GM23338 (cell line): ENCODE measurements around the gene ZBTB9. TPM values are rescaled to one million over a fixed set of nuclear protein-coding genes. Genes with fewer than 3 reads are reported as not detected.

Experiments used
- ATAC-seq: fragments of 200-7000 bp; cut with Tn5 transposase; 3 replicates; pipeline ENCODE4 v1.9.1; 2020
- DNase-seq: peaks from one replicate; pipeline ENCODE4 v3.0.0-alpha.2; 2015; ENCODE audit warnings: low spot score
- H2AFZ ChIP-seq: fragments of 200-600 bp; sonication (generic); 2 replicates; pipeline ENCODE4 v1.8.0; 2016; ENCODE audit warnings: antibody characterized with exemption, mild to moderate bottlenecking, moderate library complexity
- H3F3A ChIP-seq: fragments of 200-600 bp; sonication (generic); replicated peaks from 2 replicates; pipeline ENCODE4 v1.8.0; 2017; ENCODE audit warnings: antibody characterized with exemption, mixed run types, low read depth
- H3K27ac ChIP-seq: fragments of 200-600 bp; sonication (generic); 2 replicates; pipeline ENCODE4 v1.6.1; 2016; ENCODE audit warnings: low read depth
- H3K27me3 ChIP-seq: fragments of 200-600 bp; sonication (generic); 2 replicates; pipeline ENCODE4 v1.8.0; 2016; ENCODE audit warnings: mild to moderate bottlenecking, mixed run types, moderate library complexity; ENCODE audit not compliant: insufficient read depth
- H3K36me3 ChIP-seq: fragments of 200-600 bp; sonication (generic); 2 replicates; pipeline ENCODE4 v1.8.0; 2016; ENCODE audit warnings: mild to moderate bottlenecking; ENCODE audit not compliant: insufficient read depth
- H3K4me1 ChIP-seq: fragments of 200-600 bp; sonication (generic); 2 replicates; pipeline ENCODE4 v1.8.0; 2016; ENCODE audit warnings: mild to moderate bottlenecking, moderate library complexity; ENCODE audit not compliant: insufficient read depth
- H3K4me2 ChIP-seq: fragments of 200-600 bp; sonication (generic); 2 replicates; pipeline ENCODE4 v1.7.1; 2017; ENCODE audit warnings: mixed run types
- H3K4me3 ChIP-seq: fragments of 200-600 bp; sonication (generic); 2 replicates; pipeline ENCODE4 v1.6.1; 2016; ENCODE audit warnings: mixed run types
- H3K79me2 ChIP-seq: fragments of 200-600 bp; sonication (generic); replicated peaks from 2 replicates; pipeline ENCODE4 v1.8.0; 2017; ENCODE audit warnings: mild to moderate bottlenecking; ENCODE audit not compliant: insufficient read depth
- H3K9me2 ChIP-seq: fragments of 200-600 bp; sonication (generic); 2 replicates; pipeline ENCODE4 v1.8.0; 2017; ENCODE audit not compliant: insufficient read depth
- H4K20me1 ChIP-seq: fragments of 200-600 bp; sonication (generic); replicated peaks from 2 replicates; pipeline ENCODE4 v1.8.0; 2017; ENCODE audit warnings: mild to moderate bottlenecking; ENCODE audit not compliant: insufficient read depth
- H3K27ac Mint-ChIP-seq: 2 replicates; pipeline ENCODE4 v1.8.0; 2020; ENCODE audit warnings: inconsistent platforms, mild to moderate bottlenecking, moderate library complexity, mixed read lengths
- H3K27me3 Mint-ChIP-seq: 3 replicates; pipeline ENCODE4 v1.8.0; 2022; ENCODE audit warnings: low read depth, mild to moderate bottlenecking, moderate library complexity, mixed read lengths, inconsistent platforms; ENCODE audit not compliant: insufficient read depth, poor library complexity
- H3K36me3 Mint-ChIP-seq: 3 replicates; pipeline ENCODE4 v1.8.0; 2021; ENCODE audit warnings: low read depth, mild to moderate bottlenecking, inconsistent platforms, moderate library complexity, mixed read lengths
- H3K4me1 Mint-ChIP-seq: 3 replicates; pipeline ENCODE4 v1.8.0; 2020; ENCODE audit warnings: mild to moderate bottlenecking, inconsistent platforms, mixed read lengths
- H3K4me3 Mint-ChIP-seq: 3 replicates; pipeline ENCODE4 v1.8.0; 2021; ENCODE audit warnings: moderate library complexity, mild to moderate bottlenecking, inconsistent platforms, mixed read lengths
- H3K9me3 Mint-ChIP-seq: 3 replicates; pipeline ENCODE4 v1.8.0; 2020; ENCODE audit warnings: moderate library complexity, mild to moderate bottlenecking, inconsistent platforms, mixed read lengths
- CTCF ChIP-seq, 2 experiments: fragments of 200-600 bp in 1 of 2; sonication (generic) in 1 of 2; conservative IDR thresholded peaks; 2 replicates each; pipeline versions ENCODE4 v1.5.1 to v1.6.1; 2016 to 2017; ENCODE audit warnings: antibody characterized with exemption in 2 of 2, low read depth in 2 of 2, mild to moderate bottlenecking in 2 of 2, moderate library complexity in 1 of 2
- ETS1 ChIP-seq: IDR thresholded peaks from 2 replicates; pipeline ENCODE4 v1.6.1; 2016; ENCODE audit warnings: antibody characterized with exemption
- EZH2 ChIP-seq: fragments of 200-600 bp; sonication (generic); IDR thresholded peaks from one replicate; pipeline ENCODE4 v1.8.0; 2017; ENCODE audit warnings: antibody characterized with exemption, mild to moderate bottlenecking, low read depth; ENCODE audit not compliant: unreplicated experiment
- EZH2phosphoT487 ChIP-seq: fragments of 200-600 bp; sonication (generic); IDR thresholded peaks from one replicate; pipeline ENCODE4 v1.8.1; 2018; ENCODE audit warnings: antibody characterized with exemption; ENCODE audit not compliant: unreplicated experiment
- JUNB ChIP-seq: IDR thresholded peaks from one replicate; pipeline ENCODE4 v1.6.1; 2016; ENCODE audit warnings: antibody characterized with exemption; ENCODE audit not compliant: unreplicated experiment
- NANOG ChIP-seq: IDR thresholded peaks from 2 replicates; pipeline ENCODE4 v1.6.1; 2016; ENCODE audit warnings: antibody characterized with exemption, borderline replicate concordance
- POLR2AphosphoS5 ChIP-seq: IDR thresholded peaks from 2 replicates; pipeline ENCODE4 v1.6.1; 2016; ENCODE audit warnings: antibody characterized with exemption, low read depth
- REST ChIP-seq: IDR thresholded peaks from one replicate; pipeline ENCODE4 v1.6.1; 2018; ENCODE audit warnings: antibody characterized with exemption; ENCODE audit not compliant: unreplicated experiment
- STAT1 ChIP-seq: IDR thresholded peaks from one replicate; pipeline ENCODE4 v1.6.1; 2016; ENCODE audit warnings: antibody characterized with exemption; ENCODE audit not compliant: unreplicated experiment
- ZNF114 ChIP-seq: fragments of 250-450 bp; sonication (Bioruptor Pico); IDR thresholded peaks from 2 replicates; pipeline ENCODE4 v1.5.0; 2020; ENCODE audit warnings: mild to moderate bottlenecking, moderate library complexity
- ZNF331 ChIP-seq: fragments of 250-450 bp; sonication (Bioruptor Pico); IDR thresholded peaks from 2 replicates; pipeline ENCODE4 v1.5.0; 2020; ENCODE audit warnings: low read depth, mild to moderate bottlenecking, moderate library complexity
- polyA plus RNA-seq: library from polyadenylated mRNA; unstranded; fragments of >200 nt; fragmentation: Nextera tagmentation; extraction: Ambion mirVana; gene quantifications from 2 replicates; pipeline ENCODE4 v1.2.1, GENCODE V29; 2016
- total RNA-seq: library from RNA; depleted of rRNA; stranded (reverse); fragments of >200 nt; shearing (Covaris generic); gene quantifications from 2 replicates; pipeline ENCODE4 v1.2.3, GENCODE V29; 2014

ZBTB9 gene
- total and polyA plus RNA-seq, 2 experiments from 2014 or later = 13.5 to 17.9 TPM

GRCh38 chr6:33467091-33467490 lies 12.7 kb downstream of the ZBTB9 start:
- Histone ChIP-seq H2AFZ (no peak overlapping the region), H3K36me3 (no peaks in the 10 kb centered on the region), H3K9me2 (no peaks in the 10 kb centered on the region), H3K27me3 (no peaks in the 10 kb centered on the region), H3F3A (no peaks in the 10 kb centered on the region), H3K4me2 (no peak overlapping the region), H4K20me1 (no peaks in the 10 kb centered on the region), H3K4me3 (no peak overlapping the region), H3K27ac (no peak overlapping the region), H3K79me2 (no peaks in the 10 kb centered on the region), H3K4me1 (no peaks in the 10 kb centered on the region)
- TF ChIP-seq REST (no peak), CTCF (conservative IDR thresholded peaks at IDR 0.05; ENCODE audit: low read depth in 2 of 2) (no peak), ETS1 (no peak), ZNF331 (CRISPR knock-in tag) (no peak), EZH2 (no peak), ZNF114 (CRISPR knock-in tag) (no peak), NANOG (no peak), POLR2AphosphoS5 (no peak), EZH2phosphoT487 (no peak), JUNB (no peak)
- Mint-ChIP-seq H3K27ac (no peak overlapping the region), H3K4me3 (no peak overlapping the region), H3K36me3 (0 out of 3 replicates have a peak, but pooled peaks cover 3% of the 10 kb centered on the region), H3K4me1 (no peaks in the 10 kb centered on the region), H3K9me3 (peaks cover 15% of the 10 kb centered on the region), H3K27me3 (no peaks in the 10 kb centered on the region)
- ATAC-seq (no peak), DNase-seq (no peak)

GRCh38 chr6:33469661-33470060 lies 15.3 kb downstream of the ZBTB9 start:
- Histone ChIP-seq H3F3A (no peaks in the 10 kb centered on the region), H3K4me3 (no peak overlapping the region), H3K9me2 (no peaks in the 10 kb centered on the region), H3K36me3 (no peaks in the 10 kb centered on the region), H4K20me1 (no peaks in the 10 kb centered on the region), H3K27ac (no peak overlapping the region), H3K27me3 (no peaks in the 10 kb centered on the region), H3K4me2 (no peak overlapping the region), H3K79me2 (no peaks in the 10 kb centered on the region), H3K4me1 (no peaks in the 10 kb centered on the region), H2AFZ (no peak overlapping the region)
- peaks cover 15% of the 10 kb centered on the region for H3K9me3 Mint-ChIP-seq
- no peak for ATAC-seq
- H3K27ac Mint-ChIP-seq = no peak overlapping the region
- H3K36me3 Mint-ChIP-seq = 0 out of 3 replicates have a peak, but pooled peaks cover 3% of the 10 kb centered on the region
- no peaks in the 10 kb centered on the region for H3K27me3 Mint-ChIP-seq
- no peak for DNase-seq
- no peak overlapping the region for H3K4me3 Mint-ChIP-seq
- H3K4me1 Mint-ChIP-seq = no peaks in the 10 kb centered on the region
- TF ChIP-seq JUNB = no peak
- TF ChIP-seq POLR2AphosphoS5 = no peak
- TF ChIP-seq EZH2phosphoT487 = no peak
- TF ChIP-seq REST = no peak
- TF ChIP-seq ETS1 = no peak
- TF ChIP-seq STAT1 = no peak
- no peak for TF ChIP-seq ZNF331 (CRISPR knock-in tag)
- no peak for TF ChIP-seq ZNF114 (CRISPR knock-in tag)
- no peak for TF ChIP-seq NANOG
- TF ChIP-seq EZH2 = no peak
